Thoracic aorta (tissue), 2 donors: ENCODE measurements around the gene DPPA5. TPM values are rescaled to one million over a fixed set of nuclear protein-coding genes. Genes with fewer than 3 reads are reported as not detected.

Source experiments
- ATAC-seq: fragments of 150-250 bp; one replicate; pipeline ENCODE4 v1.8.0; 2017; ENCODE audit warnings: low read depth; ENCODE audit not compliant: insufficient number of reproducible peaks, low FRiP score
- DNase-seq: peaks from one replicate; pipeline ENCODE4 v3.0.0-alpha.2; 2020; ENCODE audit warnings: low spot score
- H3K27ac ChIP-seq, 2 donors: fragments of 200-600 bp; sonication (generic); 1 replicate in 1 of 2; 2 replicates in 1 of 2; pipeline ENCODE4 v1.5.1; 2016; ENCODE audit warnings: mild to moderate bottlenecking in 2 of 2, moderate library complexity in 2 of 2
- H3K27me3 ChIP-seq: fragments of 200-600 bp; sonication (generic); replicated peaks from 2 replicates; pipeline ENCODE4 v1.6.0; 2016; ENCODE audit warnings: mild to moderate bottlenecking; ENCODE audit not compliant: insufficient read depth
- H3K36me3 ChIP-seq: fragments of 200-600 bp; sonication (generic); one replicate; pipeline ENCODE4 v1.5.1; 2016
- H3K4me1 ChIP-seq, 2 donors: fragments of 200-600 bp; sonication (generic); 1 replicate in 1 of 2; 2 replicates in 1 of 2; pipeline versions ENCODE4 v1.5.1 to v1.6.0; 2016; ENCODE audit warnings: low read depth in 2 of 2, mild to moderate bottlenecking in 1 of 2; ENCODE audit not compliant: control insufficient read depth in 1 of 2
- H3K4me3 ChIP-seq: fragments of 200-600 bp; sonication (generic); 2 replicates; pipeline ENCODE4 v1.5.1; 2016; ENCODE audit warnings: mild to moderate bottlenecking
- H3K9me3 ChIP-seq: fragments of 200-600 bp; sonication (generic); 2 replicates; pipeline ENCODE4 v1.5.1; 2016
- CTCF ChIP-seq: fragments of 200-600 bp; sonication (generic); IDR thresholded peaks from one replicate; pipeline ENCODE4 v1.5.1; 2019; ENCODE audit warnings: antibody characterized with exemption
- total RNA-seq, 2 donors: library from RNA; depleted of rRNA; stranded (reverse); fragments of >200 nt; gene quantifications; one replicate each; pipeline versions ENCODE4 v1.1.0 to v1.2.3, GENCODE V29; 2016

Gene DPPA5
- total RNA-seq, 2 donors from 2014 or later: not detected

- Histone ChIP-seq H3K4me1 (no peaks in the 10 kb centered on the region), H3K27ac (no peak overlapping the region), H3K9me3 (no peaks in the 10 kb centered on the region), H3K27me3 (no peaks in the 10 kb centered on the region), H3K4me3 (no peak overlapping the region), H3K36me3 (no peaks in the 10 kb centered on the region)
- TF ChIP-seq CTCF: no peak
- no peak for ATAC-seq
- no peak for DNase-seq
These were observed 5.4 kb downstream of the DPPA5 start for GRCh38 chr6:73348550-73349204.

- ATAC-seq: no peak
- Histone ChIP-seq H3K27me3 (no peaks in the 10 kb centered on the region), H3K27ac (no peak overlapping the region), H3K4me3 (no peak overlapping the region), H3K9me3 (no peaks in the 10 kb centered on the region), H3K4me1 (no peaks in the 10 kb centered on the region), H3K36me3 (no peaks in the 10 kb centered on the region)
- TF ChIP-seq CTCF: no peak
- DNase-seq: no peak
These were observed 10.9 kb downstream of the DPPA5 start for GRCh38 chr6:73343164-73343563.

- DNase-seq (no peak), ATAC-seq (no peak)
- Histone ChIP-seq H3K4me1 (no peaks in the 10 kb centered on the region), H3K4me3 (no peak overlapping the region), H3K27ac (no peak overlapping the region), H3K9me3 (no peaks in the 10 kb centered on the region), H3K27me3 (no peaks in the 10 kb centered on the region), H3K36me3 (no peaks in the 10 kb centered on the region)
- TF ChIP-seq CTCF: no peak
These were observed 11.9 kb downstream of the DPPA5 start for GRCh38 chr6:73342174-73342573.

- Histone ChIP-seq H3K4me3 (no peak overlapping the region), H3K27ac (no peak overlapping the region), H3K4me1 (no peaks in the 10 kb centered on the region), H3K27me3 (no peaks in the 10 kb centered on the region), H3K36me3 (no peaks in the 10 kb centered on the region), H3K9me3 (no peaks in the 10 kb centered on the region)
- DNase-seq (no peak), ATAC-seq (no peak)
- no peak for TF ChIP-seq CTCF
These were observed 12.7 kb downstream of the DPPA5 start for GRCh38 chr6:73341335-73341734.

- no peaks in the 10 kb centered on the region for H3K36me3 ChIP-seq
- ATAC-seq (no peak), DNase-seq (no peak)
- H3K9me3 ChIP-seq: no peaks in the 10 kb centered on the region
- TF ChIP-seq CTCF: no peak
- no peak overlapping the region for H3K4me3 ChIP-seq
- H3K27me3 ChIP-seq: no peaks in the 10 kb centered on the region
- no peak overlapping the region for H3K27ac ChIP-seq
- no peaks in the 10 kb centered on the region for H3K4me1 ChIP-seq
These were observed 14.0 kb downstream of the DPPA5 start for GRCh38 chr6:73340048-73340447.
